Stimulated activated naive CD4-positive, alpha-beta T cell (primary cell): Measurements from ENCODE around the gene RFT1.

Source experiments
- DNase-seq, 6 experiments: peaks; one replicate each; lab custom pipeline; 2025; lab: John Stamatoyannopoulos, UW

The RFT1 gene

GRCh38 chr3:53091011-53091410, 39.2 kb downstream of the RFT1 start:
- DNase-seq = no peak

- no peak for DNase-seq
Measured at GRCh38 chr3:53089511-53089910, 40.7 kb downstream of the RFT1 start.

GRCh38 chr3:53085476-53085875, 44.8 kb downstream of the RFT1 start:
- DNase-seq = no peak

- no peak for DNase-seq
Measured at GRCh38 chr3:53084310-53085001, 45.8 kb downstream of the RFT1 start.

- no peak for DNase-seq
Measured at GRCh38 chr3:53083949-53084309, 46.3 kb downstream of the RFT1 start.

GRCh38 chr3:53083521-53083920, 46.7 kb downstream of the RFT1 start:
- DNase-seq = no peak

- no peak for DNase-seq
Measured at GRCh38 chr3:53082736-53083135, 47.5 kb downstream of the RFT1 start.

- no peak for DNase-seq
Measured at GRCh38 chr3:53081318-53081717, 48.9 kb downstream of the RFT1 start.

- no peak for DNase-seq
Measured at GRCh38 chr3:53080612-53081205, 49.5 kb downstream of the RFT1 start.

- DNase-seq = no peak
Measured at GRCh38 chr3:53079791-53080555, 50.3 kb downstream of the RFT1 start.

- no peak for DNase-seq
Measured at GRCh38 chr3:53079147-53079546, 51.1 kb downstream of the RFT1 start.

GRCh38 chr3:53078656-53079055, 51.6 kb downstream of the RFT1 start:
- no peak for DNase-seq

- DNase-seq = no peak
Measured at GRCh38 chr3:53077476-53078220, 52.6 kb downstream of the RFT1 start.

GRCh38 chr3:53075743-53076140, 54.5 kb downstream of the RFT1 start:
- DNase-seq = no peak

- no peak for DNase-seq
Measured at GRCh38 chr3:53074761-53075742, 55.2 kb downstream of the RFT1 start.

- DNase-seq = no peak
Measured at GRCh38 chr3:53074366-53074696, 55.9 kb downstream of the RFT1 start.

- DNase-seq = no peak
Measured at GRCh38 chr3:53073553-53074365, 56.5 kb downstream of the RFT1 start.

GRCh38 chr3:53072653-53073552, 57.3 kb downstream of the RFT1 start:
- DNase-seq = peak; percentile 75 to 90 (median 83)

GRCh38 chr3:53071882-53072431, 58.3 kb downstream of the RFT1 start:
- DNase-seq = peak in 1 of 6 experiments; percentile 34
